GM12801 (cell line): ENCODE data around the gene SRRT.

ENCODE experiments used
- CTCF ChIP-seq: IDR thresholded peaks from one replicate; pipeline ENCODE4 v1.5.1; 2011; ENCODE audit warnings: control low read depth; ENCODE audit not compliant: insufficient read length; ENCODE audit errors: extremely low read depth

SRRT gene

GRCh38 chr7:100830396-100830795 lies 44.5 kb upstream of the SRRT start:
- TF ChIP-seq CTCF = no peak

GRCh38 chr7:100832281-100832633 lies 42.6 kb upstream of the SRRT start:
- TF ChIP-seq CTCF = no peak

- no peak for TF ChIP-seq CTCF
Observed at GRCh38 chr7:100835903-100836811, 38.7 kb upstream of the SRRT start.

GRCh38 chr7:100836812-100837098 lies 38.1 kb upstream of the SRRT start:
- TF ChIP-seq CTCF = no peak

GRCh38 chr7:100837099-100837836 lies 37.6 kb upstream of the SRRT start:
- no peak for TF ChIP-seq CTCF

- no peak for TF ChIP-seq CTCF
Observed at GRCh38 chr7:100839361-100839760, 35.5 kb upstream of the SRRT start.

GRCh38 chr7:100840470-100841100 lies 34.3 kb upstream of the SRRT start:
- no peak for TF ChIP-seq CTCF
